ENCODE measurements around the gene CHD9. TPM values are rescaled to one million over a fixed set of nuclear protein-coding genes. Genes with fewer than 3 reads are reported as not detected.
"Not testable (repeated sequence)": the region's sequence is repeated elsewhere in the genome, so short reads cannot be mapped to it uniquely, and the experiment has no call there.

The CHD9 gene
- total RNA-seq, 4 donors from 2014 or later: 24.5 to 84.0 (median 48.2) TPM

DNA sequence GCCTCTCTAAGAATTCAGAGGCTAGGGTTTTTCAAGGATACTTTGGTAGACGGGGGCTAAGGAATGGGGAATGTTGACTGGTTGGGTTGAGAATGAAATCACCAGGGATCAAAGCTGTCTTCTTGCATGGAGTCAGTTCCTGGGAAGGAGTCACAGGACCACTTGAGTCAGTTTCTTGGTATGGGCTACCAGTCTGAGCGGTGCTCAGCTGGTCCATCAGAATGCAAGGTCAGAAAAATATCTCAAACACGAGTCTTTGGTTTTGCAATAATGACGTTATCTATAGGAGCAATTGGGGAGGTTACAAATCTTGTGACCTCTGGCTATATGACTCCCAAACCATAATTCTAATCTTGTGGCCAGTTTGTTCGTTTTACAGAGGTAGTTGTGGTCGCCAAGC lies 20.5 kb upstream of the CHD9 start:
- TF ChIP-seq POLR2A (IDR thresholded peaks at IDR 0.05): no peak
- TF ChIP-seq, protein P1, sequence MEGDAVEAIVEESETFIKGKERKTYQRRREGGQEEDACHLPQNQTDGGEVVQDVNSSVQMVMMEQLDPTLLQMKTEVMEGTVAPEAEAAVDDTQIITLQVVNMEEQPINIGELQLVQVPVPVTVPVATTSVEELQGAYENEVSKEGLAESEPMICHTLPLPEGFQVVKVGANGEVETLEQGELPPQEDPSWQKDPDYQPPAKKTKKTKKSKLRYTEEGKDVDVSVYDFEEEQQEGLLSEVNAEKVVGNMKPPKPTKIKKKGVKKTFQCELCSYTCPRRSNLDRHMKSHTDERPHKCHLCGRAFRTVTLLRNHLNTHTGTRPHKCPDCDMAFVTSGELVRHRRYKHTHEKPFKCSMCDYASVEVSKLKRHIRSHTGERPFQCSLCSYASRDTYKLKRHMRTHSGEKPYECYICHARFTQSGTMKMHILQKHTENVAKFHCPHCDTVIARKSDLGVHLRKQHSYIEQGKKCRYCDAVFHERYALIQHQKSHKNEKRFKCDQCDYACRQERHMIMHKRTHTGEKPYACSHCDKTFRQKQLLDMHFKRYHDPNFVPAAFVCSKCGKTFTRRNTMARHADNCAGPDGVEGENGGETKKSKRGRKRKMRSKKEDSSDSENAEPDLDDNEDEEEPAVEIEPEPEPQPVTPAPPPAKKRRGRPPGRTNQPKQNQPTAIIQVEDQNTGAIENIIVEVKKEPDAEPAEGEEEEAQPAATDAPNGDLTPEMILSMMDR (IDR thresholded peaks at IDR 0.05 in 4 of 5, conservative IDR thresholded peaks at IDR 0.05 in 1 of 5): no peak
- Histone ChIP-seq H3K4me3 (no peak overlapping the region), H3K27me3 (no peaks in the 10 kb centered on the region), H3K9me3 (no peaks in the 10 kb centered on the region), H3K4me1 (no peaks in the 10 kb centered on the region), H3K27ac (no peak overlapping the region), H3K36me3 (no peaks in the 10 kb centered on the region)
- intact Hi-C loops (cut with DNase I; ENCODE audit: low total_unique reads) (no loop called here), in situ Hi-C loops (cut with MboI; ENCODE audit: low sequenced_read_pairs in 4 of 4) (no loop called here)
- DNase-seq (no peak), ATAC-seq (no peak)

DNA sequence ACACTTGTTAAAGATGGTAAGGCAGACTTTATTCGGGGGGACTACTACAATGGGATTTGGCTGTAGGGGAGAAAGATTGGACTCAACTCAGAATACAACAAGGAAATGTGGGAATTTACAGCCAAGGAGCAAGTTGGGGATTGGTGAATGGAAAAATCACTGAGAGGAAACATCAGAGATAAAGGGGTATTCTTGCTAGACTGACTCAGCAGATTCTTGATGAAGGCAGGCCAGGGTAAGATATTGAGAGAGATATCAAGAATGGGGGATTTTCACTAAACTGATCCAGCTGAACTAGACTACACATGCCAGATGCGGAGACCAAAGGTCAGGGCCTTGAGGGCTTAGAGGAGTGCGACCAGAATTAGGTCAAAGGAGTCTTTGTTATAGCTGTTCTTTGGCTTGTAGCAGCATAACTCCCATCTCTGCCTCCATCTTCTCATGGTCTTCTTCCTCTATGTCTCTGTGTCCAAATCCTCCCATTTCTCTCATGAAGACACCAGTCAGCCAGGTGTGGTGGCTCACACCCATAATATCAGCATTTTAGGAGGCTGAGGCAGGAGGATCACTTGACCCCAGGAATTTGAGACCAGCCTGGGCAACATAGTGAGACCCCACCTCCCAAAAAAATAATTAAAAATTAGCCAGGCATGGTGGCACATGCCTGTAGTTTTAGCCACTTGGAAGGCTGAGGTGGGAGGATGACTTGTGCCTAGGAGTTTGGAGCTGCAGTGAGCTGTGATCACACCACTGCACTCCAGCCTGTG lies 19.4 kb upstream of the CHD9 start:
- intact Hi-C loops (cut with DNase I; ENCODE audit: low total_unique reads): no loop called here
- ATAC-seq (no peak), DNase-seq (no peak)
- in situ Hi-C loops (cut with MboI; ENCODE audit: low sequenced_read_pairs in 4 of 4): no loop called here
- Histone ChIP-seq H3K4me1 (no peaks in the 10 kb centered on the region), H3K9me3 (no peaks in the 10 kb centered on the region), H3K36me3 (no peaks in the 10 kb centered on the region), H3K4me3 (no peak overlapping the region), H3K27ac (no peak overlapping the region), H3K27me3 (no peaks in the 10 kb centered on the region)
- TF ChIP-seq, protein P1 (IDR thresholded peaks at IDR 0.05 in 4 of 5, conservative IDR thresholded peaks at IDR 0.05 in 1 of 5): no peak
- no peak for TF ChIP-seq POLR2A (IDR thresholded peaks at IDR 0.05)

DNA sequence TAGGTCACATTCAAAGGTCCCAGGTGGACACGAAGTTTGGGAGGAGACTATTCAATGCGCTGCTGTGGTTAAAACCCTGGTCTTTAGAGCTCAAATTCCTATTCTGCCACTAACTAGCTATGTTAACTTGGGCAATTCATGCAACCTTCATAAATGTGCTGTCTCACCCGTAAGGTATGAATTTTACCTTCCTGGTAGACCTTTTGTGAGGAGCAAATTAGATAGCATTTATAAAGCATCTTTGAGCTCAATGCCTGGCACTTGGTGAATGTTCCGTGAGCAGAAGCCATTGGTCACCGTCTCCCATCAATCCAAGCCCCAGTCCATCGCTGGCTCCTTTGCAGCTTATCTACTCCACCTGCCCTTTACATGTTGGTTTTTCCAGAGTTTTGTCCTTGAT lies 18.7 kb upstream of the CHD9 start:
- Histone ChIP-seq H3K4me1 (no peaks in the 10 kb centered on the region), H3K36me3 (no peaks in the 10 kb centered on the region), H3K27ac (no peak overlapping the region), H3K4me3 (no peak overlapping the region), H3K9me3 (no peaks in the 10 kb centered on the region), H3K27me3 (no peaks in the 10 kb centered on the region)
- TF ChIP-seq, protein P1 (IDR thresholded peaks at IDR 0.05 in 4 of 5, conservative IDR thresholded peaks at IDR 0.05 in 1 of 5): no peak
- TF ChIP-seq POLR2A (IDR thresholded peaks at IDR 0.05): no peak
- intact Hi-C loops (cut with DNase I; ENCODE audit: low total_unique reads) (no loop called here), in situ Hi-C loops (cut with MboI; ENCODE audit: low sequenced_read_pairs in 4 of 4) (no loop called here)
- ATAC-seq (no peak), DNase-seq (no peak)

DNA sequence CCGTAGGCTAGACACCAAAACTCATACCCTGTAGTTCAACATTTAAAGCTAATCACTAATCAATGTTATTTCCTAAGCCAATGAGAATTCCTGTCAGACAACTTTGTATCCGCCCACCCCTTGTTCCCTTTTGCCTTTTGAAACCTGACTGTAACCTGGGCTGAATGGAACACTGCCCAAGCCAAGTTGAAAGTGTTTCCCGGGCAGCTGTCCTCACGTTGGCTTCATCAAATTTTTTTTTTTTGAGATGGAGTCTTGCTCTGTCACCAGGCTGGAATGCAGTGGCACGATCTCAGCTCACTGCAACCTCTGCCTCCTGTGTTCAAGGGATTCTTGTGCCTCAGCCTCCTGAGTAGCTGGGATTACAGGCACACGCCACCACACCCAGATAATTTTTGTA lies 18.1 kb upstream of the CHD9 start:
- H3K27me3 ChIP-seq; H3K9me3 ChIP-seq; H3K36me3 ChIP-seq; H3K4me1 ChIP-seq; DNase-seq; H3K4me3 ChIP-seq; in situ Hi-C loops (cut with MboI; ENCODE audit: low sequenced_read_pairs in 4 of 4); H3K27ac ChIP-seq; intact Hi-C loops (cut with DNase I; ENCODE audit: low total_unique reads); ATAC-seq: not testable (repeated sequence)

DNA sequence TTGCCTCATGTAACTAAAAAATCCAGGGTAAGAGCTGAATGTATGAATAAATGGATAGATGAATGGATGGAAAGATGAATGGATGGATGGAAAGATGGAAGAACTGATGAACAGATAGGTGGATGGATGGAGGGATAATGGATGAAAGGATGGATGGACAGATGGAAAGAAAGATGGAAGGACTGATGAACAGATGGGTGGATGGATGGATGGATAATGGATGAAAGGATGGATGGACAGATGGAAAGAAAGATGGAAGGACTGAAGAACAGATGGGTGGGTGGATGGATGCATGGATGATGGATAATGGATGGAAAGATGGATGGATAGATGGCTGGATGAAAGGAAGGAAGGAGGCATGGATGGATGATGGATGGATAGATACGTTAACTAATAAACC lies 14.0 kb upstream of the CHD9 start:
- H3K27me3 ChIP-seq: peaks cover 0 to 9% (median 0%) of the 10 kb centered on the region in 3 donors
- no peak for TF ChIP-seq POLR2A (IDR thresholded peaks at IDR 0.05)
- TF ChIP-seq, protein P1 (IDR thresholded peaks at IDR 0.05 in 4 of 5, conservative IDR thresholded peaks at IDR 0.05 in 1 of 5): no peak
- ATAC-seq (no peak), DNase-seq (no peak)
- H3K4me1 ChIP-seq: no peaks in the 10 kb centered on the region
- H3K9me3 ChIP-seq: no peaks in the 10 kb centered on the region
- H3K27ac ChIP-seq: peak overlapping the region; percentile 34 to 62 (median 36)
- H3K4me3 ChIP-seq: no peak overlapping the region
- in situ Hi-C loops (cut with MboI; ENCODE audit: low sequenced_read_pairs in 4 of 4): no loop called here
- intact Hi-C loops (cut with DNase I; ENCODE audit: low total_unique reads): no loop called here
- H3K36me3 ChIP-seq: no peaks in the 10 kb centered on the region

All from gastrocnemius medialis (tissue), 4 donors.